ENCODE results near the gene GINM1. TPM values are rescaled to one million over a fixed set of nuclear protein-coding genes. Genes with fewer than 3 reads are reported as not detected.

GINM1 gene
- polyA plus RNA-seq (ENCODE audit: low read depth in 6 of 6), result 10 to 100 TPM; 29.4 to 42.4 (median 37.9) TPM

GRCh38 chr6:149565527-149566409, at the start of gene GINM1:
Gene GINM1 (plus strand): TSS chr6:149566375. CDS start chr6:149566415, 40 bp downstream.
- peak; percentile 97 for DNase-seq
- peak within 1 kb of the TSS; percentile 90 to 99 (median 97) for H3K27ac Mint-ChIP-seq
- peaks cover 0 to 1% (median 0%) of the 10 kb centered on the region in 3 donors for H3K27me3 Mint-ChIP-seq
- peak within 1 kb of the TSS; percentile 88 to 99 (median 98) for H3K4me3 Mint-ChIP-seq
- no peaks in the 10 kb centered on the region for H3K36me3 Mint-ChIP-seq
- peak; percentile 78 to 79 for ATAC-seq (ENCODE audit: low read depth in 2 of 2)
- H3K9me3 Mint-ChIP-seq, result no peaks in the 10 kb centered on the region
- H3K4me1 Mint-ChIP-seq, result peaks cover 3 to 25% (median 10%) of the 10 kb centered on the region in 3 donors

- Mint-ChIP-seq H3K4me1 (peaks cover 0 to 4% (median 2%) of the 10 kb centered on the region in 3 donors), H3K27ac (peak overlapping the region in 1 of 6 donors; percentile 82), H3K36me3 (peaks cover 26 to 28% of the 10 kb centered on the region in 2 donors), H3K9me3 (no peaks in the 10 kb centered on the region), H3K27me3 (no peaks in the 10 kb centered on the region), H3K4me3 (peak overlapping the region in 1 of 8 donors; percentile 9)
- ATAC-seq (ENCODE audit: low read depth in 2 of 2) (no peak), DNase-seq (no peak)
Measured at GRCh38 chr6:149529650-149530049, 36.5 kb upstream of the GINM1 start.

- ATAC-seq (ENCODE audit: low read depth in 2 of 2) (no peak), DNase-seq (no peak)
- Mint-ChIP-seq H3K9me3 (no peaks in the 10 kb centered on the region), H3K4me1 (no peaks in the 10 kb centered on the region), H3K27me3 (no peaks in the 10 kb centered on the region), H3K36me3 (peaks cover 23 to 30% of the 10 kb centered on the region in 2 donors), H3K4me3 (no peak overlapping the region), H3K27ac (no peak overlapping the region)
Measured at GRCh38 chr6:149534742-149535141, 31.4 kb upstream of the GINM1 start.

- no peak for ATAC-seq (ENCODE audit: low read depth in 2 of 2)
- no peak for DNase-seq
- H3K9me3 Mint-ChIP-seq, result peaks cover 0 to 2% (median 0%) of the 10 kb centered on the region in 7 donors
- no peaks in the 10 kb centered on the region for H3K27me3 Mint-ChIP-seq
- peaks cover 18 to 40% (median 36%) of the 10 kb centered on the region in 3 donors for H3K4me1 Mint-ChIP-seq
- no peak overlapping the region for H3K4me3 Mint-ChIP-seq
- H3K27ac Mint-ChIP-seq, result no peak overlapping the region
- peaks cover 5 to 10% of the 10 kb centered on the region in 2 donors for H3K36me3 Mint-ChIP-seq
Measured at GRCh38 chr6:149541139-149541538, 25.0 kb upstream of the GINM1 start.

DNA sequence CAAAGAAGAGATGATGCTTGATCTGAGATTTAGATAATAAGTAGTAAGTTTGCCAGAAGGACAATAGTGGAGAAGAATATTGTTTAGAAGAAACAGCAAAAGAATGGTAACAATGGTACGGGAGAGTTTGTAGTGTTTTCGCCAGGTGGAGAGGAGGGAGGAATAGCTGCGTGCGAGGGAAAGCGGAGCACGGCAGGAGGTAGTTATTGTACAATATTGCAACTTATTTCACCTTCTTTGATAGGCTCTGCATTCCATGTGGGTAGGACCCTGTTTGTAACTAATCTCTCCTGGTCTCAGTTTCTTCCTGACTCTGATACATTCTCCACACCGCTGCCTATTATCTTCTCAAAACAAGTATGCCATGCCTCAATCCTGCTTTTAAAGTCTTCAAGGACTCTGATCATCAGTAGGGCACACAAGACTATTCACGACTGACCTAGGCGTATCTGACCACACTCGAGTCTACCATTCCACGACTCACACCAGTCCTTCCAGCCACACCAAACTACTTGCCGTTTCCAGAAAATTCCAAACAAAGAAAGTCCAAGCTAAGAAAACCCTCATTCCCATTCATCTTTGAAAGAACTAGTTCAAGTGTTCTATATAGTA, 21.4 kb upstream of the GINM1 start:
- peak overlapping the region; percentile 90 to 100 (median 96) for H3K4me3 Mint-ChIP-seq
- peaks cover 0 to 2% (median 0%) of the 10 kb centered on the region in 7 donors for H3K9me3 Mint-ChIP-seq
- H3K36me3 Mint-ChIP-seq, result peaks cover 0 to 4% of the 10 kb centered on the region in 2 donors
- H3K4me1 Mint-ChIP-seq, result peaks cover 22 to 54% (median 39%) of the 10 kb centered on the region in 3 donors
- H3K27me3 Mint-ChIP-seq, result peaks cover 0 to 8% (median 0%) of the 10 kb centered on the region in 3 donors
- no peak for ATAC-seq (ENCODE audit: low read depth in 2 of 2)
- DNase-seq, result no peak
- peak overlapping the region; percentile 99 to 100 (median 100) for H3K27ac Mint-ChIP-seq

GRCh38 chr6:149545258-149545753, 20.9 kb upstream of the GINM1 start:
- peaks cover 0 to 8% (median 0%) of the 10 kb centered on the region in 3 donors for H3K27me3 Mint-ChIP-seq
- peaks cover 0 to 2% (median 0%) of the 10 kb centered on the region in 7 donors for H3K9me3 Mint-ChIP-seq
- ATAC-seq (ENCODE audit: low read depth in 2 of 2) (peak; percentile 47 to 51), DNase-seq (peak; percentile 76)
- H3K4me3 Mint-ChIP-seq, result peak overlapping the region; percentile 90 to 100 (median 96)
- peaks cover 22 to 54% (median 39%) of the 10 kb centered on the region in 3 donors for H3K4me1 Mint-ChIP-seq
- peaks cover 0 to 4% of the 10 kb centered on the region in 2 donors for H3K36me3 Mint-ChIP-seq
- peak overlapping the region; percentile 99 to 100 (median 100) for H3K27ac Mint-ChIP-seq

DNA sequence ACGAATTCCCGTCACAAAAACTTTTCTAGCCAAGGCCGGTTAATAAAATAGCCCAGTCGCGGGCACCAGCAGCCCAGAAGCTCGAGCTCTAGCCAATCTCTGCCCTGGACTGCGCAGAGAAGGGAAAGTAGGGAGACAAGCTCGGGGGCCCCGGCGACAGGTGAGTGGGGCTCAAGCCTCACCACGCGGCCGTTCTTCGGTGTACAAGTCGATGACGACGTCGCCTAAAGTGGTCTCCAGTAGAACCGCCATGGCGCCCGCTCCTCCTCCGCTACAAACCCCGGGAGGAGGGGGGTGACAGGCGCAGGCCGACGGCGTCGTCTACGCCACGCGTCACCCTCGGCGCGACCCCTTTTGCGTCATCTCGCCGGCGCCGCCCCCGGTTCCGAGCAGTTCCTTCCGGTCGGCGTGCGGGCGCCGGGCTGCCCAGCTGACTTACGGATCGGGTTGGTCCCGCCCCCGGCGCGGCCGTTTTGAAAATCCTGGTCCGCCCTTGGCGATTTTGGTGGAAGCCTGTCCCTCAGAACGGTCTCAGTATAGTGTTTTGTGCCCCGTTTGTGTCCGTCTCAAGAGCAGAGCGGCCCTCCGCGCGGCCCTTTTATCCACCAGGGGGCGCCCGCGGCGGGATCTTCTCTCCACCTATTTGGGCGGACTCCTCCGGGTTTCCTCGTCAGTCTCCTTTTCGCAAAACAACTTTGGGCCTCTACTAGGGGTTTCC, 20.3 kb upstream of the GINM1 start, which contains the start of gene PPIL4:
Gene PPIL4, minus strand, starts transcription at position 290 of the 718 bp plus-strand sequence. Its CDS starts 38 bp downstream, at position 252.
- peaks cover 0 to 8% (median 0%) of the 10 kb centered on the region in 3 donors for H3K27me3 Mint-ChIP-seq
- DNase-seq (peak; percentile 97), ATAC-seq (ENCODE audit: low read depth in 2 of 2) (peak; percentile 84 to 85)
- peaks cover 22 to 54% (median 39%) of the 10 kb centered on the region in 3 donors for H3K4me1 Mint-ChIP-seq
- peak within 1 kb of the TSS; percentile 90 to 100 (median 96) for H3K4me3 Mint-ChIP-seq
- H3K9me3 Mint-ChIP-seq, result peaks cover 0 to 2% (median 0%) of the 10 kb centered on the region in 7 donors
- peak within 1 kb of the TSS; percentile 99 to 100 (median 100) for H3K27ac Mint-ChIP-seq
- H3K36me3 Mint-ChIP-seq, result peaks cover 0 to 4% of the 10 kb centered on the region in 2 donors

GRCh38 chr6:149551920-149552319, 14.3 kb upstream of the GINM1 start:
- H3K4me1 Mint-ChIP-seq, result peaks cover 0 to 6% (median 4%) of the 10 kb centered on the region in 3 donors
- H3K27ac Mint-ChIP-seq, result no peak overlapping the region
- H3K36me3 Mint-ChIP-seq, result no peaks in the 10 kb centered on the region
- ATAC-seq (ENCODE audit: low read depth in 2 of 2) (no peak), DNase-seq (no peak)
- no peak overlapping the region for H3K4me3 Mint-ChIP-seq
- H3K27me3 Mint-ChIP-seq, result peaks cover 18 to 50% (median 19%) of the 10 kb centered on the region in 3 donors
- no peaks in the 10 kb centered on the region for H3K9me3 Mint-ChIP-seq

DNA sequence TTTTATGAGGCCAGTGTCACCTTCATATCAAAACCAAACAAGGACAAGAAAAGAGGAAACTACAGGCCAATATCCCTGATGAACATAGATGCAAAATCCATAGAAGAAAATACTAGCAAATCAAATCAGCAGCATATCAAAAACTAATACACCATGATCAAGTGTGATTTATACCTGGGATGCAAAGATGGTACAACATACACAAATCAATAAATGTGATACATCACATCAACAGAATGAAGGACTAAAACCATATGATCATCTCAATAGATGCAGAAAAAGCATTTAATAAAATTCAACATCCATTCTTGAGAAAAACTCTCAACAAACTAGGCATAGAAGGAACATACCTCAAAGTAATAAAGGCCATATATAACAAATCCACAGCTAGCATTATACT, 8.1 kb upstream of the GINM1 start:
- DNase-seq (no peak), ATAC-seq (ENCODE audit: low read depth in 2 of 2) (no peak)
- Mint-ChIP-seq H3K27me3 (peaks cover 18 to 38% (median 19%) of the 10 kb centered on the region in 3 donors), H3K36me3 (no peaks in the 10 kb centered on the region), H3K4me1 (no peaks in the 10 kb centered on the region), H3K27ac (no peak overlapping the region), H3K9me3 (no peaks in the 10 kb centered on the region), H3K4me3 (no peak overlapping the region)

DNA sequence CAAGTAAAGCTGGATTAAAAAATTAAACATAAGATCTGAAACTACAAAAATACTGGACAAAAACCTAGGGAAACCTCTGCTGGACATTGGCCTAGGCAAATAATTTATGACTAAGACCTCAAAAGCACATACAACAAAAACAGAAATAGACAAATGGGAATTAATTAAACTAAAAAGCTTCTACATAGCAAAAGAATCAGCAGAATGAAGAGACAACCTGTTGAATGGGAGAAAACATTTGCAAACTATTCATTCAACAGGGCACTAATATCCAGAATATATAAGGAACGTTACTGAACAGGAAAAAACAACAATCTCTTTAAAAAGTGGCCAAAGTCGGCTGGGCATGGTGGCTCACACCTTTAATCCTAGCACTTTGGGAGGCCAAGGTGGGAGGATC, 6.8 kb upstream of the GINM1 start:
- Mint-ChIP-seq H3K4me1 (no peaks in the 10 kb centered on the region), H3K27me3 (peaks cover 11 to 30% (median 13%) of the 10 kb centered on the region in 3 donors), H3K27ac (peak overlapping the region in 1 of 6 donors; percentile 10), H3K4me3 (no peak overlapping the region), H3K9me3 (no peaks in the 10 kb centered on the region), H3K36me3 (no peaks in the 10 kb centered on the region)
- ATAC-seq (ENCODE audit: low read depth in 2 of 2) (no peak), DNase-seq (no peak)

DNA sequence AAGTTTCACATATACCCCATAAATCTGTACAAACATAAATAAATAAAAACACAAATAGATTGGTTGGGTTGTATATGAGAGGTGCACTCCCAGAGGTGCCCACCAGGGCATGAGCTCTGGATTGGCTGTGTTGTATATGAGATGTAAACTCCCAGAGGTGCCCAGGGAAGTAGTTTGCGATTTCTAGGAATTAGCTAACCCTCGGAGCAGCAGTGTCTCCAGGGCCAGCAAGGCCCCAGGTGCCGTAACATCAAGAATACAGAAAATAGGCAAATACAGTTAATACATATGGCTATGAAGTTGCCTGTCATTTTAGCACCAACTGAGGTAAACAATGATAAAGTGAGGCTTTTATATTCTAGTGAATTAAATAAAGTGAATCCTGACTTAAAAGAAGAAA, 5.4 kb upstream of the GINM1 start:
- peak overlapping the region in 1 of 8 donors; percentile 82 for H3K4me3 Mint-ChIP-seq
- DNase-seq, result no peak
- no peak for ATAC-seq (ENCODE audit: low read depth in 2 of 2)

GRCh38 chr6:149563203-149563927, 2.8 kb upstream of the GINM1 start:
- no peak for DNase-seq
- no peaks in the 10 kb centered on the region for H3K36me3 Mint-ChIP-seq
- peaks cover 0 to 3% (median 0%) of the 10 kb centered on the region in 3 donors for H3K27me3 Mint-ChIP-seq
- peak overlapping the region in 2 of 8 donors; percentile 40 to 93 for H3K4me3 Mint-ChIP-seq
- H3K4me1 Mint-ChIP-seq, result peaks cover 3 to 22% (median 10%) of the 10 kb centered on the region in 3 donors
- H3K9me3 Mint-ChIP-seq, result no peaks in the 10 kb centered on the region
- H3K27ac Mint-ChIP-seq, result peak overlapping the region in 1 of 6 donors; percentile 24
- no peak for ATAC-seq (ENCODE audit: low read depth in 2 of 2)

More for the DNA sequence above, 5.4 kb upstream of the GINM1 start:
- no peaks in the 10 kb centered on the region for H3K9me3 Mint-ChIP-seq
- H3K27me3 Mint-ChIP-seq, result peaks cover 0 to 17% (median 4%) of the 10 kb centered on the region in 3 donors
- H3K4me1 Mint-ChIP-seq, result peaks cover 0 to 5% (median 0%) of the 10 kb centered on the region in 3 donors
- no peak overlapping the region for H3K27ac Mint-ChIP-seq
- H3K36me3 Mint-ChIP-seq, result no peaks in the 10 kb centered on the region
